ENCODE measurements around the gene FUOM.
A peak's percentile ranks its signal among the peaks of the same experiment; 100 is the strongest.

The FUOM gene

DNA sequence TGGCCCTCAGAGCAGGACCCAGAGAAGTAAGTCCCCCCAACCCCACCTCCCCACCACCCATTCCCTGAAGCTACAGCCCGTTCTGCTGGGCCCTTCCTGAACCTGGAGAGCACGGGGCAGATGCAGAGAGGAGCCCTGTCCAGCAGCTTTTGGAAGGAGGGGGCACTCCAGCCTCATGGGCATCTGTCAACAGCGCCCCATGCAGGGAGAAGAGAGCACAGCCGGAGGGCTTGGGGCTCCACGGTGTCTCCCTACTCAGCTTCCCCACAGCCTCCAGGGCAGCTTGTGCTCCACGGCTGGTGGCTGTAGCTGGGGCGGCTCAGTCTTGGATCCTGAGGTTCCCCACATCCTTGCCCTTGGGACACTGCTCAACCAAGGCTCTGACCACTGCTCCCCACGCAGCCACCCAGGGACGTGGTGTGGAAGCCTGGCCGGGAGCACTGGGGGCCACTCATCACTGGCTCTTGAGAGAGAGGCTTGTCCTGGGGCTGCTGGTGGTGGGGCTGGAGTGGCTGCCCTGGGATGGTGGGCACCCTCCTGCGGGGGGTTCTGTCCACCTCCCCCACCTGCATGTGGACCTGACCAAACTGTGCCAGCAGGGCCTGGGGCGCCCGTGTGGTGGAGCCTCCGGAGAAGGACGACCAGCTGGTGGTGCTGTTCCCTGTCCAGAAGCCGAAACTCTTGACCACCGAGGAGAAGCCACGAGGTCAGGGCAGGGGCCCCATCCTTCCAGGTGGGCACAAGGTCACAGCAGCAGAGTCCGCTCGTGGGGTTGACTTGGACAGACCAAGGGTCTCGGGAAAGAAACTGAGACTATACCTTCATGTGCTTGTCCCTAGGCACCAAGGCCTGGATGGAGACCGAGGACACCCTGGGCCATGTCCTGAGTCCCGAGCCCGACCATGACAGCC is 6.2 kb downstream of the FUOM start:
- TF ChIP-seq, protein P1, sequence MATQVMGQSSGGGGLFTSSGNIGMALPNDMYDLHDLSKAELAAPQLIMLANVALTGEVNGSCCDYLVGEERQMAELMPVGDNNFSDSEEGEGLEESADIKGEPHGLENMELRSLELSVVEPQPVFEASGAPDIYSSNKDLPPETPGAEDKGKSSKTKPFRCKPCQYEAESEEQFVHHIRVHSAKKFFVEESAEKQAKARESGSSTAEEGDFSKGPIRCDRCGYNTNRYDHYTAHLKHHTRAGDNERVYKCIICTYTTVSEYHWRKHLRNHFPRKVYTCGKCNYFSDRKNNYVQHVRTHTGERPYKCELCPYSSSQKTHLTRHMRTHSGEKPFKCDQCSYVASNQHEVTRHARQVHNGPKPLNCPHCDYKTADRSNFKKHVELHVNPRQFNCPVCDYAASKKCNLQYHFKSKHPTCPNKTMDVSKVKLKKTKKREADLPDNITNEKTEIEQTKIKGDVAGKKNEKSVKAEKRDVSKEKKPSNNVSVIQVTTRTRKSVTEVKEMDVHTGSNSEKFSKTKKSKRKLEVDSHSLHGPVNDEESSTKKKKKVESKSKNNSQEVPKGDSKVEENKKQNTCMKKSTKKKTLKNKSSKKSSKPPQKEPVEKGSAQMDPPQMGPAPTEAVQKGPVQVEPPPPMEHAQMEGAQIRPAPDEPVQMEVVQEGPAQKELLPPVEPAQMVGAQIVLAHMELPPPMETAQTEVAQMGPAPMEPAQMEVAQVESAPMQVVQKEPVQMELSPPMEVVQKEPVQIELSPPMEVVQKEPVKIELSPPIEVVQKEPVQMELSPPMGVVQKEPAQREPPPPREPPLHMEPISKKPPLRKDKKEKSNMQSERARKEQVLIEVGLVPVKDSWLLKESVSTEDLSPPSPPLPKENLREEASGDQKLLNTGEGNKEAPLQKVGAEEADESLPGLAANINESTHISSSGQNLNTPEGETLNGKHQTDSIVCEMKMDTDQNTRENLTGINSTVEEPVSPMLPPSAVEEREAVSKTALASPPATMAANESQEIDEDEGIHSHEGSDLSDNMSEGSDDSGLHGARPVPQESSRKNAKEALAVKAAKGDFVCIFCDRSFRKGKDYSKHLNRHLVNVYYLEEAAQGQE (IDR thresholded peaks at IDR 0.05; ENCODE audit: low read depth) = 0 out of 2 replicates have a peak, but pooled peaks have one; percentile 27
- TF ChIP-seq EGR1 (IDR thresholded peaks at IDR 0.05) (no peak), RAD21 (IDR thresholded peaks at IDR 0.05; ENCODE audit: low read depth) (peak; percentile 17; the same call in 1 of the 2 replicates), ZBTB7A (IDR thresholded peaks at IDR 0.05; ENCODE audit: low read depth) (no peak), TEAD4 (IDR thresholded peaks at IDR 0.05) (no peak), NFIC (IDR thresholded peaks at IDR 0.05) (no peak)

DNA sequence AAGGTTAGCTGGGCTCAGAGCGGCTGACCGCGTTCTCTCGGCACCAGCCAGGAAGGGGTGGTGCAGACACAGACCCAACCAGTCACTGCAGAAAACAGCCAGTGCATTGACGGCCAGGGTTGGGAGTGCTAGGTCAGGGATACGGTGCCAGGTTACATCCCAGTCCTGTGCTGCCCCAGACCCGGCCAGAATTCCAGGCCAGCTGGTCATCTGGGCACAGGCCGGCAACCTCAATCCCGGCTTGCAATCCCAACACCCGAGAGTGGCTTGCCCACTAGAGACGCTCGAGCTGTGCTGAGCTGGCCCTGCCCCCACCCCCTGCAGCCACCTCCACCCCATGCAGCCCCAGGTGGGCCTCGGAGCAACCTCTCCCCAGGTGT is 6.9 kb downstream of the FUOM start:
- TF ChIP-seq TEAD4 (IDR thresholded peaks at IDR 0.05) = no peak
- TF ChIP-seq ZBTB7A (IDR thresholded peaks at IDR 0.05; ENCODE audit: low read depth) = no peak

DNA sequence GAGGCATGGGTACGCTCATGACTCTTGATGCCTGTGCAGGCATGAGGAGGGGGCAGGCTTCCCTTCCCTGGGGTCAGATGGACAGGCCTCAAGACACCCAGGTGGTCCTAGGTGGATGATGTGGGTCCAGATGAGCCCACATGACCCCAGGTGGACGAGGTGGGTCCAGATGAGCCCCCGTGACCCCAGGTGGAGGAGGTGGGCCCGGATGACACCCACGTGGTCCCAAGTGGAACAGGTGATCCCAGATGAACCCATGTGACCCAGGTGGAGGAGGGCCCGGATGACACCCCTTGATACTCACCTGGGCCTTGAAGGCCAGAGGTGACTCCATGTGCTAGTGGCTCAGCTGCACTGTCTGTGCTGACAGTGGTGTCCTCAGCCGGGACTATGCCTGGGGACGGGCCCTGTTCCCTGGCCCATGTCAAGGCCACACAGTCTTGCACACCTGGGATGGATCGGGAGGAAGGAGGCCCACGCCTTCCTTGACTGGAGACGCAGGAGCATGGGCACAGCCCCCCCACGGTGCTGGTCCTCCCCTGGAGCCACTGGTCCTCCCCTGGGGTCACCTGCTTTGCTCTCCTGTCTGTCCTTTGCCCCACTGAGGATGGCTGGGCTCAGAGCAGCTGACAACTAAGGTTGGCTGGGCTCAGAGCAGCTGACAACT is 7.4 kb downstream of the FUOM start:
- no peak for TF ChIP-seq ZBTB7A (IDR thresholded peaks at IDR 0.05; ENCODE audit: low read depth)
- no peak for TF ChIP-seq FOXM1 (IDR thresholded peaks at IDR 0.05; ENCODE audit: borderline replicate concordance, low read depth)
- no peak for TF ChIP-seq YY1 (IDR thresholded peaks at IDR 0.05; ENCODE audit: low read depth)

DNA sequence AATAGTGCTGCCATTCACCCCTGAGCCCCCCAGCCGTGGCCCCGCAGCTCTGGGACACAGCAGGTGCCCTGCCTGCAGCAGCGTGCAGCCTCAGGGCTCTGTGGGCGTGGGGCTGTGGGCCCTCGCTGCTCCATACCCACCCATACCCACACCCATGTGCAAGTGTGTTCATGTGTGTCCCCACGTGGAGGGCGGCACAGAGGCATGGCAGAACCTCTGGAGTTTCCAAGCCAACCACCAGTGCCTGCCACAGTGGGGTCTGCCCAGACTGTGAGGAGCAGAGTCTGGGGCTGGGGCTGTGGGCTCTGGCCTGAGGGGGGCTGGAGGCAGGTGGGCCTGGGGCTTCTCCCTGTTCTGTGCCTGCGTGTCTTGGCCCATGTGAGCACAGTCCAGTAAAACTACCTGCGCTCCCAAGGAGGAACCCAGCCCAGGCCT is 8.2 kb downstream of the FUOM start:
- TF ChIP-seq CEBPB (IDR thresholded peaks at IDR 0.05) (no peak), ZBTB7A (IDR thresholded peaks at IDR 0.05; ENCODE audit: low read depth) (0 out of 2 replicates have a peak, but pooled peaks have one; percentile 37)

DNA sequence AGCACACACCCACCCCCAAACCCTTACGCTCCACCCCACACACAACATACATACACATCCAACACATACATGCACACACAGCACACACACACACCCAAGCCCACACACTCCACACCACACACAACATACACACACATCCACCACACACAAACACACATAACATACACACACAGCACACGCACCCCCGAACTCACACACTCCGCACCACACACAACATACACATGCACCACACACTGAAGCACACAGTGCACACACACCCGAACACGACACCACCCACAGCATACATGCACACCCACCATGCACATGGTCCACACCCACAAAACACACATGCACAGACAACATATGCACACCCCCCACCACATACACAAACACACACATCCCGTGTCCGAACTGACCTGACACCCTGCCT is 8.7 kb downstream of the FUOM start:
- TF ChIP-seq RAD21 (IDR thresholded peaks at IDR 0.05; ENCODE audit: low read depth) (no peak), NFIC (IDR thresholded peaks at IDR 0.05) (no peak), CREB1 (IDR thresholded peaks at IDR 0.05; ENCODE audit: low read depth) (no peak), EGR1 (IDR thresholded peaks at IDR 0.05) (no peak), CEBPB (IDR thresholded peaks at IDR 0.05) (no peak), YY1 (IDR thresholded peaks at IDR 0.05; ENCODE audit: low read depth) (no peak), EP300 (IDR thresholded peaks at IDR 0.05; ENCODE audit: borderline replicate concordance) (no peak)
- TF ChIP-seq, protein P1 (IDR thresholded peaks at IDR 0.05; ENCODE audit: low read depth) = no peak
- TF ChIP-seq, protein P2, sequence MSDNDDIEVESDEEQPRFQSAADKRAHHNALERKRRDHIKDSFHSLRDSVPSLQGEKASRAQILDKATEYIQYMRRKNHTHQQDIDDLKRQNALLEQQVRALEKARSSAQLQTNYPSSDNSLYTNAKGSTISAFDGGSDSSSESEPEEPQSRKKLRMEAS (IDR thresholded peaks at IDR 0.05) = no peak

DNA sequence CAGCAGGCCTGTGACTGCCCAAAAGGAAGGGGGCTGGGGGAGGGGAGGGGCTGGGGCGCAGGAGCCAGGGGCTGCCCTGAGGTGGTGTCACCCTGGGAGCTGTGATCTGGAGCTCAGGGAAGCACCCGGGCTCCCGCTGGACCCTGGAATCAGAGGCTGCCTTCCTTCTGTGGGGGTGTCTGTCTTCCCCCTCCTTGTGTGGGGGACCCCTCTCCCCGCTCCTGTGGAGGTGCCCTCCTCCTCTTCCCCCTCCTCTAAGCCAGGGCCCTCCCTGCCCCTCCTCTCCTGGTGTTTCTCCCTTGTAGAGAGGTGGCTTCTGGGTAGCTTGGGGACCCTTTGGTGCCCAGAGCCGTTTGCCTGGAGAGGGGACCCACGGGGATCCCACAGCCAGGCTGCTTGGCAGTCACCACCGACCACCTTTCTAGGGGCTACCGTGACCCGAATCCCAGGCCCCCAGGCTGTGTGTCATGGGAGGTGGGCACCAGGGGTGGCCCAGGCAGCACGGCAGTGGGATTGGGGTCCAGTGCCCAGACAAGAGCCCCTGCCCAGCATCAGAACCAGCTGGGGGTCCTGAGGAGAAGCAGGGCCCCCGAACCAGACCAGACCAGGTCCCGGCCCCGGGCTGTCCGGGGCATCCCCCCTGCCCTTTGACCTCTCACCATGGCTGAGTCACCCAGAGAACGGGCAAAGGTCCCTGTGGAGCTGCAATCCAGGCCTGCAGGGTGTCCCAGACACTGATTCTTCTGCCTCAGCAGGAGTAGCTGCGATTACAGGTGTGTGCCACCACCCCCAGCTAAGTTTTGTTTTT is 9.9 kb downstream of the FUOM start:
- TF ChIP-seq TEAD4 (IDR thresholded peaks at IDR 0.05) (no peak), CREB1 (IDR thresholded peaks at IDR 0.05; ENCODE audit: low read depth) (no peak), NFIC (IDR thresholded peaks at IDR 0.05) (no peak), YY1 (IDR thresholded peaks at IDR 0.05; ENCODE audit: low read depth) (no peak), CEBPB (IDR thresholded peaks at IDR 0.05) (no peak), EP300 (IDR thresholded peaks at IDR 0.05; ENCODE audit: borderline replicate concordance) (no peak), EGR1 (IDR thresholded peaks at IDR 0.05) (no peak), TAF1 (IDR thresholded peaks at IDR 0.05; ENCODE audit: low read depth) (no peak)
- TF ChIP-seq, protein P2 (IDR thresholded peaks at IDR 0.05) = no peak
- TF ChIP-seq, protein P1 (IDR thresholded peaks at IDR 0.05; ENCODE audit: low read depth) = no peak
- TF ChIP-seq, protein P3, sequence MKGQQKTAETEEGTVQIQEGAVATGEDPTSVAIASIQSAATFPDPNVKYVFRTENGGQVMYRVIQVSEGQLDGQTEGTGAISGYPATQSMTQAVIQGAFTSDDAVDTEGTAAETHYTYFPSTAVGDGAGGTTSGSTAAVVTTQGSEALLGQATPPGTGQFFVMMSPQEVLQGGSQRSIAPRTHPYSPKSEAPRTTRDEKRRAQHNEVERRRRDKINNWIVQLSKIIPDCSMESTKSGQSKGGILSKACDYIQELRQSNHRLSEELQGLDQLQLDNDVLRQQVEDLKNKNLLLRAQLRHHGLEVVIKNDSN (IDR thresholded peaks at IDR 0.05) = no peak

Measured in Ishikawa (cell line).